PFSK-1 (cell line): ENCODE measurements around the gene DMKN.

Experiments
- FOXP2 ChIP-seq: optimal IDR thresholded peaks from 2 replicates; pipeline ENCODE3; 2011; ENCODE audit warnings: borderline replicate concordance, control low read depth, inconsistent platforms; ENCODE audit not compliant: insufficient read depth; ENCODE audit errors: extremely low read length, extremely low read depth
- POLR2AphosphoS5 ChIP-seq: IDR thresholded peaks from 2 replicates; pipeline ENCODE4 v1.6.1; 2012; ENCODE audit warnings: low read depth, mild to moderate bottlenecking, control low read depth, low read length, moderate library complexity
- SIN3A ChIP-seq: IDR thresholded peaks from 2 replicates; pipeline ENCODE4 v1.6.1; 2012; ENCODE audit warnings: mild to moderate bottlenecking, low read length, moderate library complexity, borderline replicate concordance; ENCODE audit not compliant: insufficient read depth
- TAF1 ChIP-seq: IDR thresholded peaks from 2 replicates; pipeline ENCODE4 v1.6.1; 2012; ENCODE audit warnings: low read length, control low read depth, borderline replicate concordance; ENCODE audit not compliant: insufficient read depth
- TF ChIP-seq, protein P1 (sequence below), 2 experiments: IDR thresholded peaks; 2 replicates each; pipeline versions ENCODE4 v1.6.1 to v1.8.0; 2011 to 2012; ENCODE audit warnings: low read depth in 2 of 2, low read length in 2 of 2, control low read depth in 1 of 2, inconsistent platforms in 1 of 2, mild to moderate bottlenecking in 1 of 2, moderate library complexity in 1 of 2; ENCODE audit not compliant: insufficient read depth in 1 of 2

DNA sequence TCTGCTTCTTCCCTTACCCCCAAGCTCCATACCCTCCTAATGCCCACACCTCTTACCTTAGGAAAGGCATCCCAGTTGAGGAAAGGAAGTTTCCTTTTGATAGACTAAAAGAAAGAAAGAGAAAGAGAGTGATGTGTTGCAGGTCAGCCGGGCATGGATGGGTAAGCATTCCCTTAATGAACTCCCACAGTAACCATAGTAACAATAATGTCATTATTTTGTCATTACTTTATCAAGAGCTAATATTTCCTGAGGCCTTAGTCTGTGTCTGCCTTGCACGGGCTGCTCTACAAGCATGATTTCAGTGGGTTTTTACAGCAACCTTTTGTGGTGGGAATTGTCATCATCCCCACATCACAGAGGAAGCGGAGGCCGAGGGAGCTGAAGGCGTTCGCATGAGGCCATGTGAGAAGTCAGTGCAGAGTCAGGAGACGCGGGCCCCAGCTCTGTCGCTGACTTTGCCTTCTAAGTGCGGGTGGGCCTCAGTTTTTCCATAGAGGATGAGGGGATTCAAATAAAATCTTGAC is 25.7 kb downstream of the DMKN start:
- TF ChIP-seq POLR2AphosphoS5 (no peak), SIN3A (no peak), FOXP2 (no peak), TAF1 (no peak)
- TF ChIP-seq, protein P1, sequence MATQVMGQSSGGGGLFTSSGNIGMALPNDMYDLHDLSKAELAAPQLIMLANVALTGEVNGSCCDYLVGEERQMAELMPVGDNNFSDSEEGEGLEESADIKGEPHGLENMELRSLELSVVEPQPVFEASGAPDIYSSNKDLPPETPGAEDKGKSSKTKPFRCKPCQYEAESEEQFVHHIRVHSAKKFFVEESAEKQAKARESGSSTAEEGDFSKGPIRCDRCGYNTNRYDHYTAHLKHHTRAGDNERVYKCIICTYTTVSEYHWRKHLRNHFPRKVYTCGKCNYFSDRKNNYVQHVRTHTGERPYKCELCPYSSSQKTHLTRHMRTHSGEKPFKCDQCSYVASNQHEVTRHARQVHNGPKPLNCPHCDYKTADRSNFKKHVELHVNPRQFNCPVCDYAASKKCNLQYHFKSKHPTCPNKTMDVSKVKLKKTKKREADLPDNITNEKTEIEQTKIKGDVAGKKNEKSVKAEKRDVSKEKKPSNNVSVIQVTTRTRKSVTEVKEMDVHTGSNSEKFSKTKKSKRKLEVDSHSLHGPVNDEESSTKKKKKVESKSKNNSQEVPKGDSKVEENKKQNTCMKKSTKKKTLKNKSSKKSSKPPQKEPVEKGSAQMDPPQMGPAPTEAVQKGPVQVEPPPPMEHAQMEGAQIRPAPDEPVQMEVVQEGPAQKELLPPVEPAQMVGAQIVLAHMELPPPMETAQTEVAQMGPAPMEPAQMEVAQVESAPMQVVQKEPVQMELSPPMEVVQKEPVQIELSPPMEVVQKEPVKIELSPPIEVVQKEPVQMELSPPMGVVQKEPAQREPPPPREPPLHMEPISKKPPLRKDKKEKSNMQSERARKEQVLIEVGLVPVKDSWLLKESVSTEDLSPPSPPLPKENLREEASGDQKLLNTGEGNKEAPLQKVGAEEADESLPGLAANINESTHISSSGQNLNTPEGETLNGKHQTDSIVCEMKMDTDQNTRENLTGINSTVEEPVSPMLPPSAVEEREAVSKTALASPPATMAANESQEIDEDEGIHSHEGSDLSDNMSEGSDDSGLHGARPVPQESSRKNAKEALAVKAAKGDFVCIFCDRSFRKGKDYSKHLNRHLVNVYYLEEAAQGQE (IDR thresholded peaks at IDR 0.05; ENCODE audit: insufficient read depth in 1 of 2, low read depth in 2 of 2, low read length in 2 of 2) = no peak
